ENCODE measurements around the gene P3H3. TPM values are rescaled to one million over a fixed set of nuclear protein-coding genes. Genes with fewer than 3 reads are reported as not detected.
A peak's percentile ranks its signal among the peaks of the same experiment; 100 is the strongest.

The P3H3 gene
- total RNA-seq, 3 donors from 2014 or later = 1.6 to 24.2 (median 5.2) TPM

DNA sequence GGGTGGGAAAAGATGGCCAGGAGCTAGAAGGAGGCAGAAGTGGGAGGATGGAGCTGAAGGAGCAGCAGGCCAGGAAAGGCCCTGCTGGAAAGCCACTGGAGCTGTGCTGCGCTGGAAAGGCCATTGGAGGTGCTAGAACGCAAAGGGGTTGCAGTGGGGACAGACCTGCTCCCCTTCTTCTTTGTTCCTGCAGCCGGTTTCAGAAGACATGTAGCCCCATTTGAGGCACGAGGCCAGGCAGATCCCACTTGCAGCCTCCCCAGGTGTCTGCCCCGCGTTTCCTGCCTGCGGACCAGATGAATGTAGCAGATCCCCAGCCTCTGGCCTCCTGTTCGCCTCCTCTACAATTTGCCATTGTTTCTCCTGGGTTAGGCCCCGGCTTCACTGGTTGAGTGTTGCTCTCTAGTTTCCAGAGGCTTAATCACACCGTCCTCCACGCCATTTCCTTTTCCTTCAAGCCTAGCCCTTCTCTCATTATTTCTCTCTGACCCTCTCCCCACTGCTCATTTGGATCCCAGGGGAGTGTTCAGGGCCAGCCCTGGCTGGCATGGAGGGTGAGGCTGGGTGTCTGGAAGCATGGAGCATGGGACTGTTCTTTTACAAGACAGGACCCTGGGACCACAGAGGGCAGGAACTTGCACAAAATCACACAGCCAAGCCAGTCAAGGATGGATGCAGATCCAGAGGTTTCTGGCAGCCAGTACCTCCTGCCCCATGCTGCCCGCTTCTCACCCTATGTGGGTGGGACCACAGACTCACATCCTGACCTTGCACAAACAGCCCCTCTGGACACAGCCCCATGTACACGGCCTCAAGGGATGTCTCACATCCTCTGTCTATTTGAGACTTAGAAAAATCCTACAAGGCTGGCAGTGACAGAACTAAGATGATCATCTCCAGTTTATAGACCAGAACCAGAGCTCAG, 8.8 kb upstream of the P3H3 start:
- Histone ChIP-seq H3K4me3 (no peak overlapping the region), H3K36me3 (ENCODE audit: low read depth) (no peaks in the 10 kb centered on the region), H3K4me1 (ENCODE audit: low read depth) (no peaks in the 10 kb centered on the region), H3K9me3 (no peaks in the 10 kb centered on the region)
- no peak for DNase-seq
- TF ChIP-seq, protein P1, sequence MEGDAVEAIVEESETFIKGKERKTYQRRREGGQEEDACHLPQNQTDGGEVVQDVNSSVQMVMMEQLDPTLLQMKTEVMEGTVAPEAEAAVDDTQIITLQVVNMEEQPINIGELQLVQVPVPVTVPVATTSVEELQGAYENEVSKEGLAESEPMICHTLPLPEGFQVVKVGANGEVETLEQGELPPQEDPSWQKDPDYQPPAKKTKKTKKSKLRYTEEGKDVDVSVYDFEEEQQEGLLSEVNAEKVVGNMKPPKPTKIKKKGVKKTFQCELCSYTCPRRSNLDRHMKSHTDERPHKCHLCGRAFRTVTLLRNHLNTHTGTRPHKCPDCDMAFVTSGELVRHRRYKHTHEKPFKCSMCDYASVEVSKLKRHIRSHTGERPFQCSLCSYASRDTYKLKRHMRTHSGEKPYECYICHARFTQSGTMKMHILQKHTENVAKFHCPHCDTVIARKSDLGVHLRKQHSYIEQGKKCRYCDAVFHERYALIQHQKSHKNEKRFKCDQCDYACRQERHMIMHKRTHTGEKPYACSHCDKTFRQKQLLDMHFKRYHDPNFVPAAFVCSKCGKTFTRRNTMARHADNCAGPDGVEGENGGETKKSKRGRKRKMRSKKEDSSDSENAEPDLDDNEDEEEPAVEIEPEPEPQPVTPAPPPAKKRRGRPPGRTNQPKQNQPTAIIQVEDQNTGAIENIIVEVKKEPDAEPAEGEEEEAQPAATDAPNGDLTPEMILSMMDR (IDR thresholded peaks at IDR 0.05) = no peak
- intact Hi-C loops (cut with DNase I, micrococcal nuclease) = loop anchor here in 1 of 2 donors (10.0 kb wide), 1 partner anchor 85 kb away; no protein-coding TSS in a partner anchor
- ATAC-seq = no peak

GRCh38 chr12:6820166-6820565, 8.0 kb upstream of the P3H3 start:
- Histone ChIP-seq H3K4me1 (ENCODE audit: low read depth) (no peaks in the 10 kb centered on the region), H3K36me3 (ENCODE audit: low read depth) (no peaks in the 10 kb centered on the region), H3K4me3 (no peak overlapping the region), H3K9me3 (no peaks in the 10 kb centered on the region)
- ATAC-seq (no peak), DNase-seq (no peak)
- TF ChIP-seq, protein P1 (IDR thresholded peaks at IDR 0.05) = no peak
- intact Hi-C loops (cut with DNase I, micrococcal nuclease) = loop anchor here in 1 of 2 donors (10.0 kb wide), 1 partner anchor 85 kb away; no protein-coding TSS in a partner anchor

GRCh38 chr12:6821591-6822425, 6.4 kb upstream of the P3H3 start, which contains the start of gene GPR162:
Gene GPR162, plus strand, starts transcription at chr12:6821821. Its CDS starts 2,078 bp downstream, at chr12:6823899.
- ATAC-seq = peak; percentile 28
- no peaks in the 10 kb centered on the region for H3K4me1 ChIP-seq (ENCODE audit: low read depth)
- no peaks in the 10 kb centered on the region for H3K9me3 ChIP-seq
- H3K4me3 ChIP-seq = no peak within 1 kb of the TSS
- TF ChIP-seq, protein P1 (IDR thresholded peaks at IDR 0.05) = no peak
- no peaks in the 10 kb centered on the region for H3K36me3 ChIP-seq (ENCODE audit: low read depth)
- peak; percentile 33 to 60 (median 53) for DNase-seq
- intact Hi-C loops (cut with DNase I, micrococcal nuclease) = loop anchor here in 1 of 2 donors (10.0 kb wide), 1 partner anchor 87 kb away; no protein-coding TSS in a partner anchor

DNA sequence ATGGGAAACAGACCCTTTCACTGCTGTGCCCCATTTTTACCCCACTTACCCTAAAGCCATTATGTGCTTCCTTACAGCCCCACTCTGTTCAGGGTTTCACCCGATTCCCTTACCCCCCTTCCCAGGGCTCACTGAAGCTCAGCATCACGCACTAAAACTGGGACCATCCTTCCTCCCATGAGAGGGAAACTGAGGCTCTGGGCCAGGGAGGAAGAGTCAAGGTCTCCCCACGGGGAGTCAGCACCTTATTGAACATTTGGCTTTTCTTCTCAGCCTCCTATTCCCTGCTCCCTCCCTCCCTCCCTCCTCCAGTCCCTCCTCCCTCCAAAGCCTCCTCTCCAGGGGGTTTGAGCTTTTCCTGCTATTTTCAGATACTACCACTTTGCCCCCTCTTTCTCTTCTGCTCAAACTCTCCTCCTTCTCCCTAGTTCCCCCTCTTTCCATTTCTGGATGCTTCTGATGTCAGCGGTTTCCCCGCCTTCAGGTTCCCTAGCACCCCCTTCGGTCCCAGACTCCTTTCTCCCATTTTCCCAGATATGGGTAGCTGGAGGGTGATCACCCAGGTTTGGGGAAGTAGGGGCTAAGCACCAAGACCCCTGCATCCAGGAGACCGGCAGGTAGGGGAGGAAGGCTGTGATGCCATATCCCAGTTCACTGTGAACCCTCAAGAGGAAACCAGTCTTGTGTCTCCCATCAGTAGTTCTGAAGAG, 5.6 kb upstream of the P3H3 start:
- no peak for DNase-seq
- Histone ChIP-seq H3K4me3 (no peak overlapping the region), H3K36me3 (ENCODE audit: low read depth) (no peaks in the 10 kb centered on the region), H3K9me3 (no peaks in the 10 kb centered on the region), H3K4me1 (ENCODE audit: low read depth) (peaks cover 6% of the 10 kb centered on the region)
- TF ChIP-seq, protein P1 (IDR thresholded peaks at IDR 0.05) = no peak
- intact Hi-C loops (cut with DNase I, micrococcal nuclease) = loop anchor here in 1 of 2 donors (10.0 kb wide), 1 partner anchor 88 kb away; no protein-coding TSS in a partner anchor
- no peak for ATAC-seq

Data from mucosa of descending colon (tissue), 3 donors.